Upper lobe of left lung (tissue), 4 donors: ENCODE results near the gene HCFC1R1.

Experiments used
- EP300 ChIP-seq, 4 donors: sonication (generic); formaldehyde crosslinking; IDR thresholded peaks; one replicate each; pipeline ENCODE4 v1.5.1; 2017; ENCODE audit warnings: antibody characterized with exemption in 4 of 4, control low read depth in 2 of 4
- POLR2A ChIP-seq, 4 donors: fragments of 450-650 bp; IDR thresholded peaks; one replicate each; pipeline ENCODE4 v1.5.1; 2016 to 2017; ENCODE audit warnings: antibody characterized with exemption in 4 of 4, mild to moderate bottlenecking in 2 of 4
- POLR2AphosphoS5 ChIP-seq, 2 donors: sonication (generic); formaldehyde crosslinking; IDR thresholded peaks; one replicate each; pipeline ENCODE4 v1.5.1; 2017; ENCODE audit warnings: antibody characterized with exemption in 2 of 2
- TF ChIP-seq, protein P1 (sequence below), 6 experiments: fragments of 450-650 bp in 4 of 6; fragments of 200-600 bp in 2 of 6; sonication (generic) in 2 of 6; IDR thresholded peaks; one replicate each; pipeline ENCODE4 v1.5.1; 2016 to 2019; ENCODE audit warnings: antibody characterized with exemption in 6 of 6

DNA sequence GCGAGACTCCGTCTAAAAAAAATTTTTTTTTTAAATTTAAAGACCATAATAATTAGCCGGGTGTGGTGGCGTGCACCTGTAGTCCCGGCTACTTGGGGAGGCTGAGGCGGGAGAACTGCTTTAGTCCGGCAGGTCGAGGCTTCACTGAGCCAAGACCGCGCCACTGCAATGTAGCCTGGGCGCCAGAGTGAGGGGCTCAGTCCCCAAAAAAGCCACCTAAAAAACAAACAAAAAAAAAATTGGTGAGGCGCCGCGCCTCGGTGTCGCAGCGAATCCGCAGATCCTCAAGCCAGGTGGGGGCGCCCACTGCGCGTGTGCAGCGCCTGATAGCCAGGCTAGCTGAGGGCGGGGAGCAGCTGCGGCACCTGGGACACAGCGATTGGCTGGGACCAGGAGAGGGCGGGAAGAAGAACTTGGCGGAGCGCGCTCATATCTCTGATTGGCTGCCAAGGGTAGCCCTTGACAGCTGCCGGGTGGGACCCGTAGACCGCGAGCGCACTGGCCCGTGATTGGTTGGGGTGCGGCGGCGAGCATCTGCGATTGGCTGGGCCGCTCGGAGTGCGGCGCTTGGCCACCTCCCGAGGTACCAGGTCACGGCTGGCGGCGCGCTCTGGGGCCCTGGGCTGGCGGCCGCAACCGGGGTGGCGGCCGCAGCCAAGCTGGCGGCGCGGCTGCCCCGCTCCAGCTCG, 20.0 kb downstream of the HCFC1R1 start:
- TF ChIP-seq, protein P1, sequence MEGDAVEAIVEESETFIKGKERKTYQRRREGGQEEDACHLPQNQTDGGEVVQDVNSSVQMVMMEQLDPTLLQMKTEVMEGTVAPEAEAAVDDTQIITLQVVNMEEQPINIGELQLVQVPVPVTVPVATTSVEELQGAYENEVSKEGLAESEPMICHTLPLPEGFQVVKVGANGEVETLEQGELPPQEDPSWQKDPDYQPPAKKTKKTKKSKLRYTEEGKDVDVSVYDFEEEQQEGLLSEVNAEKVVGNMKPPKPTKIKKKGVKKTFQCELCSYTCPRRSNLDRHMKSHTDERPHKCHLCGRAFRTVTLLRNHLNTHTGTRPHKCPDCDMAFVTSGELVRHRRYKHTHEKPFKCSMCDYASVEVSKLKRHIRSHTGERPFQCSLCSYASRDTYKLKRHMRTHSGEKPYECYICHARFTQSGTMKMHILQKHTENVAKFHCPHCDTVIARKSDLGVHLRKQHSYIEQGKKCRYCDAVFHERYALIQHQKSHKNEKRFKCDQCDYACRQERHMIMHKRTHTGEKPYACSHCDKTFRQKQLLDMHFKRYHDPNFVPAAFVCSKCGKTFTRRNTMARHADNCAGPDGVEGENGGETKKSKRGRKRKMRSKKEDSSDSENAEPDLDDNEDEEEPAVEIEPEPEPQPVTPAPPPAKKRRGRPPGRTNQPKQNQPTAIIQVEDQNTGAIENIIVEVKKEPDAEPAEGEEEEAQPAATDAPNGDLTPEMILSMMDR (IDR thresholded peaks at IDR 0.05), result peak in 4 of 6 experiments; percentile 35 to 88 (median 53)
- TF ChIP-seq POLR2A (IDR thresholded peaks at IDR 0.05) (peak in 1 of 4 donors; percentile 72), POLR2AphosphoS5 (IDR thresholded peaks at IDR 0.05) (peak in 1 of 2 donors; percentile 41), EP300 (IDR thresholded peaks at IDR 0.05) (no peak)
